Endodermal cell (in vitro differentiated cells): ENCODE measurements around the gene ADCY2. TPM values are rescaled to one million over a fixed set of nuclear protein-coding genes. Genes with fewer than 3 reads are reported as not detected.

ENCODE experiments used
- DNase-seq: peaks from one replicate; pipeline ENCODE4 v3.0.0-alpha.2; 2017
- H3K27ac ChIP-seq: 2 replicates; pipeline ENCODE4 v1.5.1; 2013; ENCODE audit warnings: mild to moderate bottlenecking, low read depth, low read length, moderate library complexity
- H3K27me3 ChIP-seq: 2 replicates; pipeline ENCODE4 v1.6.1; 2013; ENCODE audit warnings: mild to moderate bottlenecking, low read length, moderate library complexity; ENCODE audit not compliant: insufficient read depth, control insufficient read depth, poor library complexity, severe bottlenecking
- H3K36me3 ChIP-seq: 2 replicates; pipeline ENCODE4 v1.7.0; 2013; ENCODE audit warnings: mild to moderate bottlenecking, low read length, moderate library complexity; ENCODE audit not compliant: control insufficient read depth, insufficient read depth
- H3K4me1 ChIP-seq: one replicate; pipeline ENCODE4 v1.7.0; 2013; ENCODE audit warnings: low read length; ENCODE audit not compliant: control insufficient read depth, insufficient read depth
- H3K4me3 ChIP-seq: 2 replicates; pipeline ENCODE4 v1.5.1; 2013; ENCODE audit warnings: mild to moderate bottlenecking, low read length, moderate library complexity
- H3K9ac ChIP-seq: 2 replicates; pipeline ENCODE4 v1.6.1; 2013; ENCODE audit warnings: mild to moderate bottlenecking, low read length, moderate library complexity; ENCODE audit not compliant: poor library complexity, severe bottlenecking; ENCODE audit errors: extremely low read depth
- H3K9me3 ChIP-seq: 2 replicates; pipeline ENCODE4 v1.6.1; 2013; ENCODE audit warnings: mild to moderate bottlenecking, low read length, moderate library complexity; ENCODE audit not compliant: control insufficient read depth
- H3K27ac Mint-ChIP-seq: 2 replicates; pipeline ENCODE4 v1.8.0; 2020; ENCODE audit warnings: mixed read lengths
- H3K27me3 Mint-ChIP-seq: 2 replicates; pipeline ENCODE4 v1.8.0; 2021; ENCODE audit warnings: mild to moderate bottlenecking, mixed read lengths; ENCODE audit not compliant: insufficient read depth
- H3K36me3 Mint-ChIP-seq: 2 replicates; pipeline ENCODE4 v1.8.0; 2020; ENCODE audit warnings: low read depth, mixed read lengths
- H3K4me1 Mint-ChIP-seq: 2 replicates; pipeline ENCODE4 v1.8.0; 2020; ENCODE audit warnings: mixed read lengths
- H3K4me3 Mint-ChIP-seq: 2 replicates; pipeline ENCODE4 v1.8.0; 2020; ENCODE audit warnings: mild to moderate bottlenecking, moderate library complexity, mixed read lengths
- H3K9me3 Mint-ChIP-seq: 2 replicates; pipeline ENCODE4 v1.8.0; 2020; ENCODE audit warnings: mild to moderate bottlenecking, mixed read lengths
- WGBS, 2 experiments: methylation state at CpG; one replicate each; pipeline versions ENCODE4 v1.1.5 to v1.1.7; 2013; ENCODE audit warnings: missing lambda C conversion rate in 2 of 2, mixed read lengths in 1 of 2; ENCODE audit not compliant: insufficient coverage in 1 of 2, insufficient read length in 1 of 2; 5-methylcytosine and 5-hydroxymethylcytosine counted together
- total RNA-seq, 2 donors: library from RNA; stranded (reverse); fragmentation: NEBNext Ultra II Directional in 1 of 2; extraction: Animal tissue kit (Norgen Biotek cat#: 25700) in 1 of 2; gene quantifications; 2 replicates in 1 of 2; 3 replicates in 1 of 2; pipeline ENCODE4 v1.2.1, GENCODE V29; 2021
- TF ChIP-seq, protein P1 (sequence below): fragments of 200-600 bp; sonication (generic); conservative IDR thresholded peaks from 2 replicates; pipeline ENCODE4 v1.5.0; 2021; ENCODE audit warnings: antibody characterized with exemption, mild to moderate bottlenecking

The ADCY2 gene
- total RNA-seq, 2 donors from 2014 or later, result 61.5 to 63.2 TPM

DNA sequence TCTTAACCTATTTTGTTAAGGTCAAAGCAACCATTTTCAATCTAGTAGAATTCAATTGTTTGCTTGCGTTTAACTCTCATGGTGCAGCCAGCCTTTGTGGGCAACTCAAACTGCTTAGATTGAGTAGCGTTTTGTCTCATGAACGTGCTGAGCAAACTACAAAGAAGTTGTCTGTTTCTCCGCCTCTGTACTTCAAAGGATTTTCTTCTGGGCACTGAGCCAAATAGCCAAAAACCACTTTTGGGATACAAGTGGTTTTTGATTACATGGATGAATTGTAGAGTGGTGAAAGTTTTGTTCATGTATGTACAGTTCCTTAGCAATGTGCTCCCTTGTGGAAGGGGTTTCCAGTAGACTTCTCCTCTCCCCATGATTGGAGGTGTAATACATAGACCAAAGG lies 332.1 kb downstream of the ADCY2 start:
- Mint-ChIP-seq H3K27me3 (no peaks in the 10 kb centered on the region), H3K4me3 (no peak overlapping the region), H3K27ac (no peak overlapping the region), H3K36me3 (peaks cover 7% of the 10 kb centered on the region), H3K4me1 (no peaks in the 10 kb centered on the region), H3K9me3 (no peaks in the 10 kb centered on the region)
- H3K4me3 ChIP-seq, result no peak overlapping the region
- no peak overlapping the region for H3K27ac ChIP-seq
- DNase-seq, result no peak
- TF ChIP-seq, protein P1, sequence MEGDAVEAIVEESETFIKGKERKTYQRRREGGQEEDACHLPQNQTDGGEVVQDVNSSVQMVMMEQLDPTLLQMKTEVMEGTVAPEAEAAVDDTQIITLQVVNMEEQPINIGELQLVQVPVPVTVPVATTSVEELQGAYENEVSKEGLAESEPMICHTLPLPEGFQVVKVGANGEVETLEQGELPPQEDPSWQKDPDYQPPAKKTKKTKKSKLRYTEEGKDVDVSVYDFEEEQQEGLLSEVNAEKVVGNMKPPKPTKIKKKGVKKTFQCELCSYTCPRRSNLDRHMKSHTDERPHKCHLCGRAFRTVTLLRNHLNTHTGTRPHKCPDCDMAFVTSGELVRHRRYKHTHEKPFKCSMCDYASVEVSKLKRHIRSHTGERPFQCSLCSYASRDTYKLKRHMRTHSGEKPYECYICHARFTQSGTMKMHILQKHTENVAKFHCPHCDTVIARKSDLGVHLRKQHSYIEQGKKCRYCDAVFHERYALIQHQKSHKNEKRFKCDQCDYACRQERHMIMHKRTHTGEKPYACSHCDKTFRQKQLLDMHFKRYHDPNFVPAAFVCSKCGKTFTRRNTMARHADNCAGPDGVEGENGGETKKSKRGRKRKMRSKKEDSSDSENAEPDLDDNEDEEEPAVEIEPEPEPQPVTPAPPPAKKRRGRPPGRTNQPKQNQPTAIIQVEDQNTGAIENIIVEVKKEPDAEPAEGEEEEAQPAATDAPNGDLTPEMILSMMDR, result no peak
- H3K9me3 ChIP-seq, result no peaks in the 10 kb centered on the region
- peaks cover 19% of the 10 kb centered on the region for H3K36me3 ChIP-seq
- H3K9ac ChIP-seq, result no peak overlapping the region
- 90 to 91% methylated on average over 4 of the region's 4 CpGs for WGBS, 2 experiments
- H3K4me1 ChIP-seq, result no peaks in the 10 kb centered on the region
- H3K27me3 ChIP-seq, result no peaks in the 10 kb centered on the region

DNA sequence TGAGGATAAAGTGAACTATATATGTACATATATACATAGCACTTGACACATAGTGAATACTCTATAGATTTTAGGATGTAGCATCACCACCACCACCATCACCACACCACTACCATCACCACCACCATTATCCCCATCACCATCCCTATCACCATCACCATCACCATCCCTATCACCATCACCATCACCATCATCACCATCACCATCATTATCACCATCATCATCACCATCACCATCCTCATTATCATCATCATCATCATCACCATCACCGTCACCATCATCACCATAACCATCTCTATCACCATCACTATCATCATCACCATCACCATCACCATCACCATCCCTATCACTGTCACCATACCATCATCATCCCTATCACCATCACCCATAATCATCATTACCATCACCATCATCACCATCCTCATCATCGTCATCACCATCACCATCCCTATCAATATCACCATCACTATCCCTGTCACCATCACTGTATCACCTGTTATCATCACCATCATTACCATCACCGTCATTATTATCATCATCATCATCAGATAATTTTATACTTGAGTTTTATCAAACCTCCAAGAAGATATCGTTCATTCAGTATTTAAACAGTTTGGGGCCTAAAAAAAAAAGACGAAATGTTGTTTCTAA lies 345.6 kb downstream of the ADCY2 start:
- Mint-ChIP-seq H3K27ac (no peak overlapping the region), H3K4me1 (no peaks in the 10 kb centered on the region), H3K4me3 (no peak overlapping the region), H3K36me3 (no peaks in the 10 kb centered on the region), H3K9me3 (no peaks in the 10 kb centered on the region), H3K27me3 (no peaks in the 10 kb centered on the region)
- Histone ChIP-seq H3K27ac (no peak overlapping the region), H3K9me3 (no peaks in the 10 kb centered on the region), H3K9ac (no peak overlapping the region), H3K4me1 (no peaks in the 10 kb centered on the region), H3K4me3 (no peak overlapping the region), H3K36me3 (peaks cover 4% of the 10 kb centered on the region), H3K27me3 (no peaks in the 10 kb centered on the region)
- WGBS, 2 experiments, result 94 to 95% methylated on average over 4 to 5 of the region's 5 CpGs
- TF ChIP-seq, protein P1, result no peak
- DNase-seq, result no peak

DNA sequence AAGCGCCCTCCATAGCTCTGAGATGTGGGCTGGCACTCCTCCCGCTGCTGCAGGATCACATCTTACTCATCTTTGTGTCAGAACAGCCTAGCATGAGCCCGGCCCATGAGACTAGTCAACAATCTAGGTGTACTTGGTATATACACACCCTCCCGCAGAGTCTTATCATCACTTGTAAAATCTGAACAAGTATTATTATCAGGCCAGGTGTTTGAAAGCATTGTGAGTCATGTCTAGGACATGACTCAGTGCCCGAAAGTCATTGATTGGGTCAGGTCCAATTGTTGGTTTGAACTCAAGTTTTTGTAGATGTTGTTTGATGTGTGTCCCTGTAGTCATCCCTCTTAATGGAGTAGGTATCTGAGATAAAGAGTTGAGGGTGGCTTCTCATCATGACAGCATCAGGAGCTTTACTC lies 346.3 kb downstream of the ADCY2 start:
- Histone ChIP-seq H3K4me1 (no peaks in the 10 kb centered on the region), H3K27me3 (no peaks in the 10 kb centered on the region), H3K36me3 (peaks cover 4% of the 10 kb centered on the region), H3K27ac (no peak overlapping the region), H3K9ac (no peak overlapping the region), H3K4me3 (no peak overlapping the region), H3K9me3 (no peaks in the 10 kb centered on the region)
- Mint-ChIP-seq H3K27ac (no peak overlapping the region), H3K36me3 (no peaks in the 10 kb centered on the region), H3K9me3 (no peaks in the 10 kb centered on the region), H3K4me1 (no peaks in the 10 kb centered on the region), H3K4me3 (no peak overlapping the region), H3K27me3 (no peaks in the 10 kb centered on the region)
- DNase-seq, result no peak
- 80 to 92% methylated on average over 2 to 5 of the region's 5 CpGs for WGBS, 2 experiments
- TF ChIP-seq, protein P1, result no peak
